H1 (cell line): ENCODE measurements around the gene RASGEF1C.

ENCODE experiments used
- ASH2L ChIP-seq: fragments of 200-600, 300-600 bp; sonication (generic); IDR thresholded peaks from one replicate; pipeline ENCODE4 v1.7.1; 2017; ENCODE audit warnings: low read length
- EP300 ChIP-seq, 2 experiments: IDR thresholded peaks; 1 replicate in 1 of 2; 2 replicates in 1 of 2; pipeline ENCODE4 v1.6.1; 2011 to 2012; ENCODE audit warnings: low read depth in 2 of 2, low read length in 2 of 2, mild to moderate bottlenecking in 2 of 2, borderline replicate concordance in 1 of 2, inconsistent platforms in 1 of 2, moderate library complexity in 1 of 2
- EZH2 ChIP-seq: fragments of 200-600 bp; sonication (generic); IDR thresholded peaks from 2 replicates; pipeline ENCODE4 v1.7.1; 2012; ENCODE audit warnings: low read depth, mild to moderate bottlenecking, moderate library complexity, low read length, inconsistent platforms; ENCODE audit not compliant: severe bottlenecking
- JUN ChIP-seq: IDR thresholded peaks from 2 replicates; pipeline ENCODE4 v1.6.1; 2011; ENCODE audit warnings: low read depth, mild to moderate bottlenecking, improper control_type of control experiment, low read length
- POLR2AphosphoS5 ChIP-seq: IDR thresholded peaks from 2 replicates; pipeline ENCODE4 v1.6.1; 2011; ENCODE audit warnings: low read depth, low read length
- RAD21 ChIP-seq, 2 experiments: IDR thresholded peaks in 1 of 2; conservative IDR thresholded peaks in 1 of 2; 2 replicates each; pipeline ENCODE4 v1.6.1; 2011; ENCODE audit warnings: low read depth in 2 of 2, low read length in 2 of 2, improper control_type of control experiment in 1 of 2, inconsistent platforms in 1 of 2, mild to moderate bottlenecking in 1 of 2, moderate library complexity in 1 of 2
- SP1 ChIP-seq: IDR thresholded peaks from 2 replicates; pipeline ENCODE4 v1.6.1; 2011; ENCODE audit warnings: low read depth, low read length
- TF ChIP-seq, protein P1 (sequence below): IDR thresholded peaks from 2 replicates; pipeline ENCODE4 v1.6.1; 2011; ENCODE audit warnings: low read length, improper control_type of control experiment
- TF ChIP-seq, protein P2 (sequence below), 3 experiments: IDR thresholded peaks; 1 replicate in 2 of 3; 2 replicates in 1 of 3; pipeline versions ENCODE4 v1.5.1 to v1.6.1; 2011; ENCODE audit warnings: low read length in 3 of 3, mild to moderate bottlenecking in 3 of 3, inconsistent platforms in 2 of 3, low read depth in 1 of 3, moderate library complexity in 1 of 3; ENCODE audit not compliant: insufficient read depth in 1 of 3; ENCODE audit errors: control extremely low read depth in 1 of 3
- TF ChIP-seq, protein P3 (sequence below): IDR thresholded peaks from 2 replicates; pipeline ENCODE4 v1.6.1; 2012; ENCODE audit warnings: low read length, inconsistent platforms
- TF ChIP-seq, protein P4 (sequence below): IDR thresholded peaks from 2 replicates; pipeline ENCODE4 v1.6.1; 2012; ENCODE audit warnings: inconsistent platforms

DNA sequence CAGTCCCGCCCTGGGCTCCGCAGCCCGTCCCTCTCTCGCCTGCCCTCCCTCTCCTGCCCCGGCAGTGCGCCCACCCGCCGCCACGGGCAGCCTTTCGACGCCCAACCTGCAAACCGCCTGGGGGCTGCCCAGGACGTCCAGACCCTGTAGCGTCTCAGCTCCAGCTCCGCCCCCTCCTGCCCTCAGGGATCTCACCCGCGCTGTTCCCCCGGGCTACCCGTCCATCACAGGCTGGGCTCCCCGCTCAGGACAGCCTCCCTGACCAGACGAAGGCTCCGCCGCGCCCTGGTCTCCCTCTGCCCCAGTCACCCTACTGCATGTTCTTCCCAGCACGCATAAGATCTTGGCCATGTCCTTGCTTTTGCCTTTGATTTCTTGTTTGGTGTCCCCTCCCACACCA, 1.4 kb downstream of the RASGEF1C start:
- TF ChIP-seq SP1 (no peak), POLR2AphosphoS5 (no peak), JUN (no peak), EZH2 (no peak), EP300 (IDR thresholded peaks at IDR 0.05; ENCODE audit: borderline replicate concordance in 1 of 2, low read depth in 2 of 2, low read length in 2 of 2) (no peak), RAD21 (IDR thresholded peaks at IDR 0.05 in 1 of 2, conservative IDR thresholded peaks at IDR 0.05 in 1 of 2; ENCODE audit: low read depth in 2 of 2, low read length in 2 of 2) (no peak), ASH2L (no peak)
- TF ChIP-seq, protein P1, sequence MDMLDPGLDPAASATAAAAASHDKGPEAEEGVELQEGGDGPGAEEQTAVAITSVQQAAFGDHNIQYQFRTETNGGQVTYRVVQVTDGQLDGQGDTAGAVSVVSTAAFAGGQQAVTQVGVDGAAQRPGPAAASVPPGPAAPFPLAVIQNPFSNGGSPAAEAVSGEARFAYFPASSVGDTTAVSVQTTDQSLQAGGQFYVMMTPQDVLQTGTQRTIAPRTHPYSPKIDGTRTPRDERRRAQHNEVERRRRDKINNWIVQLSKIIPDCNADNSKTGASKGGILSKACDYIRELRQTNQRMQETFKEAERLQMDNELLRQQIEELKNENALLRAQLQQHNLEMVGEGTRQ, result no peak
- TF ChIP-seq, protein P2, sequence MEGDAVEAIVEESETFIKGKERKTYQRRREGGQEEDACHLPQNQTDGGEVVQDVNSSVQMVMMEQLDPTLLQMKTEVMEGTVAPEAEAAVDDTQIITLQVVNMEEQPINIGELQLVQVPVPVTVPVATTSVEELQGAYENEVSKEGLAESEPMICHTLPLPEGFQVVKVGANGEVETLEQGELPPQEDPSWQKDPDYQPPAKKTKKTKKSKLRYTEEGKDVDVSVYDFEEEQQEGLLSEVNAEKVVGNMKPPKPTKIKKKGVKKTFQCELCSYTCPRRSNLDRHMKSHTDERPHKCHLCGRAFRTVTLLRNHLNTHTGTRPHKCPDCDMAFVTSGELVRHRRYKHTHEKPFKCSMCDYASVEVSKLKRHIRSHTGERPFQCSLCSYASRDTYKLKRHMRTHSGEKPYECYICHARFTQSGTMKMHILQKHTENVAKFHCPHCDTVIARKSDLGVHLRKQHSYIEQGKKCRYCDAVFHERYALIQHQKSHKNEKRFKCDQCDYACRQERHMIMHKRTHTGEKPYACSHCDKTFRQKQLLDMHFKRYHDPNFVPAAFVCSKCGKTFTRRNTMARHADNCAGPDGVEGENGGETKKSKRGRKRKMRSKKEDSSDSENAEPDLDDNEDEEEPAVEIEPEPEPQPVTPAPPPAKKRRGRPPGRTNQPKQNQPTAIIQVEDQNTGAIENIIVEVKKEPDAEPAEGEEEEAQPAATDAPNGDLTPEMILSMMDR (IDR thresholded peaks at IDR 0.05; ENCODE audit: control extremely low read depth in 1 of 3, insufficient read depth in 1 of 3, low read depth in 1 of 3, low read length in 3 of 3), result no peak
- TF ChIP-seq, protein P3, sequence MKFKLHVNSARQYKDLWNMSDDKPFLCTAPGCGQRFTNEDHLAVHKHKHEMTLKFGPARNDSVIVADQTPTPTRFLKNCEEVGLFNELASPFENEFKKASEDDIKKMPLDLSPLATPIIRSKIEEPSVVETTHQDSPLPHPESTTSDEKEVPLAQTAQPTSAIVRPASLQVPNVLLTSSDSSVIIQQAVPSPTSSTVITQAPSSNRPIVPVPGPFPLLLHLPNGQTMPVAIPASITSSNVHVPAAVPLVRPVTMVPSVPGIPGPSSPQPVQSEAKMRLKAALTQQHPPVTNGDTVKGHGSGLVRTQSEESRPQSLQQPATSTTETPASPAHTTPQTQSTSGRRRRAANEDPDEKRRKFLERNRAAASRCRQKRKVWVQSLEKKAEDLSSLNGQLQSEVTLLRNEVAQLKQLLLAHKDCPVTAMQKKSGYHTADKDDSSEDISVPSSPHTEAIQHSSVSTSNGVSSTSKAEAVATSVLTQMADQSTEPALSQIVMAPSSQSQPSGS, result no peak
- TF ChIP-seq, protein P4, sequence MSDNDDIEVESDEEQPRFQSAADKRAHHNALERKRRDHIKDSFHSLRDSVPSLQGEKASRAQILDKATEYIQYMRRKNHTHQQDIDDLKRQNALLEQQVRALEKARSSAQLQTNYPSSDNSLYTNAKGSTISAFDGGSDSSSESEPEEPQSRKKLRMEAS, result peak; percentile 23; the same call in 1 of the 2 replicates
